ENCODE results near the gene ANKDD1A.

Gene ANKDD1A

GRCh38 chr15:64896371-64897069 is 15.2 kb upstream of the ANKDD1A start:
- no peak for DNase-seq

- no peak for DNase-seq
Observed at GRCh38 chr15:64897345-64897985, 14.2 kb upstream of the ANKDD1A start.

- DNase-seq: no peak
Observed at GRCh38 chr15:64898406-64898805, 13.3 kb upstream of the ANKDD1A start.

- no peak for DNase-seq
Observed at GRCh38 chr15:64901141-64901540, 10.6 kb upstream of the ANKDD1A start.

GRCh38 chr15:64901914-64902313 is 9.8 kb upstream of the ANKDD1A start:
- DNase-seq: no peak

GRCh38 chr15:64902863-64903262 is 8.8 kb upstream of the ANKDD1A start:
- no peak for DNase-seq

- DNase-seq: no peak
Observed at GRCh38 chr15:64903326-64903950, 8.3 kb upstream of the ANKDD1A start.

GRCh38 chr15:64904189-64904588 is 7.5 kb upstream of the ANKDD1A start:
- DNase-seq: no peak

GRCh38 chr15:64905119-64905831 is 6.4 kb upstream of the ANKDD1A start:
- DNase-seq: peak; percentile 55

- DNase-seq: no peak
Observed at GRCh38 chr15:64905941-64906340, 5.8 kb upstream of the ANKDD1A start.

GRCh38 chr15:64906402-64906801 is 5.3 kb upstream of the ANKDD1A start:
- DNase-seq: no peak

- no peak for DNase-seq
Observed at GRCh38 chr15:64907991-64908390, 3.7 kb upstream of the ANKDD1A start.

GRCh38 chr15:64909546-64909945 is 2.2 kb upstream of the ANKDD1A start:
- no peak for DNase-seq

GRCh38 chr15:64912379-64913325 is 950 bp downstream of the ANKDD1A start:
- DNase-seq: no peak

GRCh38 chr15:64915518-64916227 is 4.0 kb downstream of the ANKDD1A start:
- DNase-seq: no peak

GRCh38 chr15:64916365-64916764 is 4.7 kb downstream of the ANKDD1A start:
- no peak for DNase-seq

GRCh38 chr15:64917211-64917610 is 5.5 kb downstream of the ANKDD1A start:
- DNase-seq: no peak

GRCh38 chr15:64919721-64920120 is 8.0 kb downstream of the ANKDD1A start:
- no peak for DNase-seq

- DNase-seq: no peak
Observed at GRCh38 chr15:64921711-64922110, 10.0 kb downstream of the ANKDD1A start.

GRCh38 chr15:64923546-64923945 is 11.8 kb downstream of the ANKDD1A start:
- no peak for DNase-seq

All from T1000 (cell line).